PFSK-1 (cell line): Measurements from ENCODE around the gene CLCN2.

Experiments
- FOXP2 ChIP-seq: optimal IDR thresholded peaks from 2 replicates; pipeline ENCODE3; 2011; ENCODE audit warnings: borderline replicate concordance, control low read depth, inconsistent platforms; ENCODE audit not compliant: insufficient read depth; ENCODE audit errors: extremely low read length, extremely low read depth
- POLR2AphosphoS5 ChIP-seq: IDR thresholded peaks from 2 replicates; pipeline ENCODE4 v1.6.1; 2012; ENCODE audit warnings: low read depth, mild to moderate bottlenecking, control low read depth, low read length, moderate library complexity
- REST ChIP-seq, 2 experiments: IDR thresholded peaks; 2 replicates each; pipeline versions ENCODE4 v1.6.1 to v1.8.0; 2011 to 2012; ENCODE audit warnings: low read depth in 2 of 2, low read length in 2 of 2, control low read depth in 1 of 2, inconsistent platforms in 1 of 2, mild to moderate bottlenecking in 1 of 2, moderate library complexity in 1 of 2; ENCODE audit not compliant: insufficient read depth in 1 of 2
- SIN3A ChIP-seq: IDR thresholded peaks from 2 replicates; pipeline ENCODE4 v1.6.1; 2012; ENCODE audit warnings: mild to moderate bottlenecking, low read length, moderate library complexity, borderline replicate concordance; ENCODE audit not compliant: insufficient read depth
- TAF1 ChIP-seq: IDR thresholded peaks from 2 replicates; pipeline ENCODE4 v1.6.1; 2012; ENCODE audit warnings: low read length, control low read depth, borderline replicate concordance; ENCODE audit not compliant: insufficient read depth

Gene CLCN2

GRCh38 chr3:184377374-184377773, 16.0 kb upstream of the CLCN2 start:
- TF ChIP-seq SIN3A (no peak), FOXP2 (no peak), POLR2AphosphoS5 (no peak), REST (IDR thresholded peaks at IDR 0.05; ENCODE audit: insufficient read depth in 1 of 2, low read depth in 2 of 2, low read length in 2 of 2) (no peak), TAF1 (no peak)

- TF ChIP-seq POLR2AphosphoS5 (no peak), FOXP2 (no peak), TAF1 (no peak), SIN3A (no peak), REST (IDR thresholded peaks at IDR 0.05; ENCODE audit: insufficient read depth in 1 of 2, low read depth in 2 of 2, low read length in 2 of 2) (no peak)
Observed at GRCh38 chr3:184375747-184376461, 14.5 kb upstream of the CLCN2 start.

- no peak for TF ChIP-seq POLR2AphosphoS5
- TF ChIP-seq REST (IDR thresholded peaks at IDR 0.05; ENCODE audit: insufficient read depth in 1 of 2, low read depth in 2 of 2, low read length in 2 of 2): no peak
- no peak for TF ChIP-seq FOXP2
- TF ChIP-seq SIN3A: no peak
- no peak for TF ChIP-seq TAF1
Observed at GRCh38 chr3:184373422-184373821, 12.0 kb upstream of the CLCN2 start.

GRCh38 chr3:184372911-184373310, 11.5 kb upstream of the CLCN2 start:
- no peak for TF ChIP-seq FOXP2

GRCh38 chr3:184372296-184372821, 11.0 kb upstream of the CLCN2 start:
- TF ChIP-seq POLR2AphosphoS5 (no peak), FOXP2 (no peak), SIN3A (no peak), REST (IDR thresholded peaks at IDR 0.05; ENCODE audit: insufficient read depth in 1 of 2, low read depth in 2 of 2, low read length in 2 of 2) (no peak), TAF1 (no peak)
